ENCODE results near the gene STK32C.

STK32C gene

DNA sequence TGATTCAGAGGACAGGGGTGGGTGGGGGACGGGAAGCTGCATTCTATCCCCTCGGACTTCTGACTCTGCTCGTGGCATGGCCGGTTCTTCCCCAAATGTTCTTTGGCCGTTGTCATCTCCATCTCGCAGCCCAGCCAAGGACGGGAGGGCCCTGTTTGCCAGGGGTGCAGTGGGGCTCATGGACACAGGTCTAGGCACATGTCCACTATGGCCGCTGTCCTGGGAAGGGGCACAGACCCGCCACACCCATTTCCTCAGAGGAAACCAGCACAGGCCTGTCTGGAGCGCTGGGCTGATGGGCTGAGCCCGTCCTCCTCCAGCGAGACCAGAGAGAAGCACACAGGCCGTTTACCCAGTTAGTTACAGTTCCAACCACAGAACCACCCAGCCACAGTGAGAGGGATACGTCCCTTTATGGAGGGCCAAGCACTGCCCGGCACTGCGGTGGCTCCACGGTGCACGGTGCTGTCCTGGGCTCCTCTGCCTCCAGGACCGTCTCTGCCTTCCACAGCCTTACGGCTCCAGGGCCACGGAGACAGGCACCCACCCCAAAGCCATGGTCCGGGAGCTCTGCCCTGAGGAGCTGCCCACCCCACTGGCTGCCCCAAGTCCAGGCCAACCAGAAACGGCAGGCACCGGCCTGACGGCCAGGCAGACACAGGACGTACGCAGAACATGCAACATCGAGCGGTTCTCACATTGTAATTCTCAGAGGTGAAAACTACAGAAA lies 100.8 kb downstream of the STK32C start:
- no peak for DNase-seq

DNA sequence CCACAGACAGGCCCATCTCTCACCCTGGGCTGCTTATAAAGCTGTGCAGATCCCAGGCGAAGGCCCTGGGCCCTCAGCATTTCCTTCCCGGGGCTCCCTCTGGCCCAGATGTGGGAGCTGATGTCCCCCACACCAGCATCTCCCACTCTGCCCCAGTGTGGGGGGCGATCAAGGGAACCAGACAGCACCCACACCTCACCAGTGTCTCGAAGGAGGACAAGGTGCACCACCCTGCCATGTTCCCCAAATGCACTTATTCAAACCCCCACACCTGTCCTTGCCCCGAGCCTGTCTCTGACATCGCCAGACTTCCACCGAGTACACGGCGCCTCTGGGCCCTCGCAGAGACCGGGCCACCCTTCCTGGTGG lies 101.4 kb downstream of the STK32C start:
- no peak for DNase-seq

GRCh38 chr10:132205650-132206376 lies 101.9 kb downstream of the STK32C start:
- DNase-seq, result no peak

GRCh38 chr10:132204781-132205473 lies 102.8 kb downstream of the STK32C start:
- no peak for DNase-seq

DNA sequence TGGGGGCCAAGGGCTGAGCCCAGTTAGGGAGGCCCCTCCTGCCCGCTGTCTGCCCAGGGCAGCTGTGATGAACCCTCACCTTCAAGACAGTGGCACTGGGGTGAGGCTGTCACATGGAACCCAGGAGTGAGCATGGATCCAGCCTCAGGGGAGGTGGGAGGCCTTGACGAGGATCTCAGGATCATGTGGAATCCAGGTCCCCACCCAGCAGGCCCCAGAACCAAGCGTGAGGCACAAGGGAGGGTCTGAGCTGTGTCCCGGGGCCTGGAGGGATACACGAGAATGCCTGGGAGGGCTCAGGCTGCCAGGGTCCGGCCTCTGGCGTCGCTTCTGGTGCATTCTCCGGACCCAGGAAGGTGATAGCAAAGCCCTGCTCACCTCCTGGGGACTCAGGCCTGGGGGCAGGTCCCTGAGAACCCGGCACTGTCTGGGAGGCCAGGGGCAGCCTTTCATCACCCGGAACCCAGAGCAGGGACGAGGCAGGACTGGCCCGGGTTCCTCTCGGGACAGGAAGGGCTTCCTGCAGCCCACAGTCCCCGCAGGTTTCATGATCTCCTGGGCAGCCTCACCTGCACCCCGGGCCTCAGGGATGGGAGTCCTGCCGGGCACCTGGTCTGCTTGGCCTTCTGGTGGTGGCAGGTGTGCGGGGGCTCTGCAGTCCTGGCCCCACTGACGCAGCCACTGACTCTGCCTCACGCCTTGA lies 103.5 kb downstream of the STK32C start:
- no peak for DNase-seq

DNA sequence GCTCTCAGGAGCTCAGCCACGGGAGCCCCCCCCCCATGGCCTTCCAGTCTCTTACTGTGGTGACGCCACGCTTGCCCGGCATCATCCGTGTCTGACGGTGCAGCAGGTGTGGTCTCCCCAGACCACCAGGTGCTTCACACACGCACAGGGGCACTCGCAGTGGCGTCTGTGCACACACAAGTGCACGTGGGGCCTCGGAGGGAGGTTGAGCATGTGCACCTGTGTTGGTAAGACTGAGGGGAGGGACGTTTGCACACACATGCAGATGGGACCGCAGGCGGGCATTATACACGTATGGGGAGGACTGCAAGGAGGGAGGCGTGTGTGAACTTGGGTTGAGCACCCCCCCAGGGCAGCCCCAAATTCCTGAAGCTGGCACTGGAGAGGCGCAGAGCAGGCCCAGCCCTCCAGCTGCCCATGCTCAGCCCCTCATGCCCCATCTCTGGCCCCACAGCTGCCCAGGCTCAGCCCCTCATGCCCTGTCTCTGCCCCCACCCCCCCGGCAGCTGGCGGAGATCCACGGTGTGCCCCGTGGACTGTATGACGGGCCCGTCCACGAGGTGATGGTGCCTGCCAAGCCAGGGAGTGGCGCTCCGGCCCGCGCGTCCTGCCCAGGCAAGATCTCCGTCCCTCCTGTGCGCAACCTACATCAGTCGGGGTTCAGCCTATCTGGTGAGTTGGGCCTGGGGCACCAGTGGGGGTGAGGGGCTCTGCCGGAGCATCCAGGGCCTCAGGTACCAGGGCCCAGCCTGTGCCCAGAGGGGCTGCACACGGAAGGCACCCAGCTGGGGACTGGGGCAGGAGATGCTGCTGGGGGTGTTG lies 104.3 kb downstream of the STK32C start:
- DNase-seq, result no peak

- DNase-seq, result no peak
Observed at GRCh38 chr10:132202070-132202970, 105.4 kb downstream of the STK32C start.

- DNase-seq, result no peak
Observed at GRCh38 chr10:132201111-132201969, 106.4 kb downstream of the STK32C start.

DNA sequence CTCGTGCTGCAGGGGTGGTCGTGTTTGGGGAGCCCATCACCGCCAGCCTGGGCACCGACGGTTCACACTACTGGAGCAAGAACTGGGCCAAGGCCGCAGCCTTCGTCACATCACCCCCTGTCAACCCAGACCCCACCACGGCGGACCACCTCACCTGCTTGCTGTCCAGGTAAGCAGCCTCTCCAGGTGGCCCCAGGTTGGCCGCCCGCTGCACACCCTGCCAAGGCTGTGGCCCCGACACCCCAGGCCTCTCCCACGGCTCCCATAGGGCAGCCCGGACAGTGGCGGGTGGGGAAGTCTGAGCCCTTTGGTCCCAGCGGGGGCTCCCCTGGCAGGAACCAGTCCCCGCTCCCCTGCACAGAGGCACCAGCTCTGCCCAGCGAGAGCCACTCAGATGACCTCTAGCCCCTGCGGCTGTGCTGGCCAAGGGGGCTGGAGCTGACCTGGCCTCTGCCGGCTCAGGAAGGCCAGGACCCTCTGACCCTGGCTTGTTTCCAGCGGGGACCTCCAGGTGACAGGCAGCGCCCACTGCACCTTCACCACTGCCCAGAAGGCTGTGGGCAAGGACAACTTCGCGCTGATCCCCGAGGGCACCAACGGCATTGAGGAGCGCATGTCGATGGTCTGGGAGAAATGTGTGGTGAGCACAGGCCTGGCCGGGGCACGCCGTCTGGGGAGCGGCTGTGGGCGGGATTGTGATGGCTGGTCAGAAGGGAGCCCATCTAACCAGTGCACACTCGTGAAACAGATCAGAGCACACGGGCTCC lies 107.2 kb downstream of the STK32C start:
- DNase-seq, result no peak

GRCh38 chr10:132199854-132200311 lies 107.9 kb downstream of the STK32C start:
- no peak for DNase-seq

DNA sequence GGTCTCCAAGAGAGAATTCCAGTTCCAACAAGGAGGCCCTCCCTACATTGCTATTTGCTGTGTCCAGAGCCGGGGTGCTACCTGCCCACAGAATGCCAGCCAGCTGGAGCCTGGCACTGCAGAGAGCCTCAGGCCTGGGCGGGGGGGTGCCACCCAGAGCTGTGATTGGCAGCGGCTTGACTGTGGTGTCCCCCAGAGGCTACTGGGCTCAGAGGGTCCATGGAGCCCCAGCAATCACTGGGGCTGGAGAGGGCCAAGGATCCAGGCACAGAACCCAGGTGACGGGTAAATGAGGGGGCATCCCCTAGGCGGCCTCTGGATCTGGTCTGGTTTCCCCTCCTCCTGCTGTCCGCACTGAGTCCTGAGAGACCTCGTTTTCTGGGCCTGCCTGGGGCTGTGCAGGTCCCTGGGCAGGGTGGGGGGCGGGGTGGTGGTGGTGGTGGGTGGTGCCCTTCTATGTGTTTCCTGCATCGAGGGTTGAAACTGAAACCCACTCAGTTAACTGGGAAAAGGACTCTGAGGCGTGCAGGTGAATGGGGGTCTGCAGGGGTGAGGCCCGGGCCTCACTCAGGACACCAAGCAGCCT lies 108.4 kb downstream of the STK32C start:
- no peak for DNase-seq

GRCh38 chr10:132198381-132199181 lies 109.2 kb downstream of the STK32C start:
- no peak for DNase-seq

DNA sequence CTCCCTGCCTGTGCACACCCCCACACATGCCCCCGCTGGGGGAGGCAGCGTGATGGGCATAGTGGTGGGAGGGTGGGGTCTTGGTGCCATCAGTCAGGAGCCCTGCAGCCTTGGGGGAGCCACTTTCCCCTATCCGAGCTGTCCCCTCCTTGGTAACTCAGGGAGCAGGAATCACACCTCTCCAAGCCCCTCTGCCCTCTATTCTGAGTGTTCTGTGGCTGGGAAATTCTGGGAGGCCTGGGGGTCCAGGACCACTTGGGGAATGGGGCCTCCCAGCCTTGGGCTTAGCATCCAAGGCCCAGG lies 109.7 kb downstream of the STK32C start:
- no peak for DNase-seq

GRCh38 chr10:132197271-132198067 lies 110.3 kb downstream of the STK32C start:
- no peak for DNase-seq

GRCh38 chr10:132196178-132197113 lies 111.3 kb downstream of the STK32C start:
- DNase-seq, result no peak

GRCh38 chr10:132195366-132196075 lies 112.2 kb downstream of the STK32C start:
- DNase-seq, result no peak

Data from NCI-H1694 (cell line).